GM20431 (cell line): Measurements from ENCODE around the gene MBOAT7.
"Not testable (repeated sequence)": the region's sequence is repeated elsewhere in the genome, so short reads cannot be mapped to it uniquely, and the experiment has no call there.

Experiments used
- in situ Hi-C: fragments of 300-500 bp; cut with MseI, MboI; formaldehyde crosslinking; loops from one replicate; pipeline ENCODE4 v1.15.0; 2020; ENCODE audit warnings: low sequenced_read_pairs; ENCODE audit not compliant: unreplicated experiment

The MBOAT7 gene

DNA sequence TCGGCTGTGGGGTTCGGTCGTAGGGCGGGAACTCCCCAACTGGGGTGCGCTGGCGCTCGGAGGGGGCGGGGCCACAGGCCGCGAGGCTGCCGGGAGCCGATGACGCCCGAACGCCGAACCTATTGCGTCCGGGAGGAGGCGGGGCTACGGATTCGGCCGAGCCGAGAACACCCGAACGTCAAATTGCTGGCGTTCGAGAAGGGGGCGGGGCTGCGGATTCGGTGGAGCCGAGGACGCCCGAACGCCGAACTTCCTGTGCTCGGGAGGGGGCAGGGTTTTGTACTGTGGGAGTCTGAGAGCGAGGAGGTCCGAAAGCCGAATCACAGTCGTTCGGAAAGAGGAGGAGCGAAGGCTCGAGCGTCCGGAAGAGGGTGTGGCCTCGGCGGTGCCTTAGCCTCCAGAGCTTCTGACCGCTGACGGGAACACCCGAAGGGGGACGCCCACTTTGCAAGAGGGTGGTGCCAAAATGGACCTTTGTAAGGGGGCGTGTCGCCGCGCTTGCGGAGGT lies 1.2 kb upstream of the MBOAT7 start:
- in situ Hi-C loops, result no loop called here

- in situ Hi-C loops, result no loop called here
Measured at GRCh38 chr19:54189735-54190502, 539 bp upstream of the MBOAT7 start.

DNA sequence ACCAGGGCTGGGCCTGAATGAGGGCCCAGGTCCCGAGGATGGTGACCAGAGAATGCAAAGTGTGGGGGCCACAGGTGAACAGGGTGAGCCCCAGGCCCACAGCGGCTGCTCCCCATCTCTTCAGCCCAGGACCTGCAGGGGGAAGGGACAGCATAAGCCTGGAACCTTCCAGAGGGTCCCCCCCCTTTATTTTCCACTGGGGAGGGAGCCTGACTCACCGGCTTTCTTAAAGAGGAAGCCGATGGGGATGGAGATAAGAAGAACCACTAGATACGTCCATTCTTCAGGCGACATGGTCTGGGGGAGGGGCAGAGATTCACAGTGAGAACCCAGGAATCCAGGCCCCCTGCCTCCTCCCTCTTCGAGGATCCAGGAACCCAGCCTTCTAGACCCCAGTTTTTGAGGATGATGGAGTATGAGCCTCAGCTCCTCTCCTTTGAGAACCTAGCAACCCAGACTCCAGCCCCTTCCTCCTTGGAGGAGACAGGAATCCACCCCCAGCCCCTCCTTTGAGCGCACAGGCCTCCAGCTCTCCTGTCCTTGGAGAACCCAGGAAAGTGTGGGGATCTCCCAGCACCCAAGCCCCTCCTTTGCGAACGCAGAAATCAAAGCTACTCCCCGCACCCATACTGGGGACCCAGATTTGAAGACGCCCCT lies 1.0 kb downstream of the MBOAT7 start:
- in situ Hi-C loops, result no loop called here

DNA sequence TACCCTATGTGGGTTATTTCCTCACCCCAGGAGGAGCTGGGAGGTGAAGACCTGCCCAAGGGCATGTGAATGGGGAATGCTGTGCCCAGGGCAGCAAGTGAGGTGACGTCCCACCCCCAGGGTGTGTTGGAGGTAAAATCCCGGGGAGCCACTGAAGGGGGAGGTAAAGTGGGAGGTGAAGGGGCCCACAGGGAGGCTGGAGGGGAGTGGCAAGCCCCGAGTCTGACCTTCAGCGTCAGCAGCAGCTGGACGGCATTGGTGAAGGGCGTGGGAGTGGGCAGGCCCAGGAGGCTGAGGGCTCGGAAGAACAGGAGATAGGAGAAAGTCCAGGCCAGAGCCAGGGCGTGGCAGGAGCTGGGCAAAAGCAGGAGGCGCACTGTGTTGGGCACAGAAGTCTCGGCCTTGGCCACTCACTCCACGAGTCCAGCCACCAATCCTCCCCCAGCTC lies 2.4 kb downstream of the MBOAT7 start:
- in situ Hi-C loops, result no loop called here

DNA sequence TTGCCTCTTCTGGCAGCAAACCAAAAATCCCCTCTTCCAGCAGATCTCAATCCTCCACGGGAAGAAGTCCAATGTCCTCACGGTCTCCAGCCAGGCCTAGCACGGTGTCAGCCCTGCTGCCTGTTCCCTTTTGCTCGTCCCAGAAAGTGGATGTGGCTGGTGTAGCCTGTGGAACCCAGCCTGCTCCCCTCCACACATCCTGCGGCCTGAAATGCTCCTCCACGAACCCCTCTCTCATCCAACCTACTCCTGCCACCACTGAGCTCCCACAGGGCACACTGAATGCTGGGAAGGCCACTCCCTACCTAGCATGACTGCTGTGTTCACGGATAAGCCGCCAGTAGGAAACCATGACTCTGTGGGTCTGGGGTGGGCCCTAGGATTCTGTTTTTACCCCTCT lies 3.0 kb downstream of the MBOAT7 start:
- in situ Hi-C loops, result no loop called here

- in situ Hi-C loops, result no loop called here
Measured at GRCh38 chr19:54183431-54183830, 5.9 kb downstream of the MBOAT7 start.

GRCh38 chr19:54181894-54182293 lies 7.5 kb downstream of the MBOAT7 start:
- in situ Hi-C loops, result not testable (repeated sequence)

GRCh38 chr19:54180691-54181091 lies 8.7 kb downstream of the MBOAT7 start:
- in situ Hi-C loops, result no loop called here

- in situ Hi-C loops, result loop anchor here (5.0 kb wide), 1 partner anchor 47 kb away; no protein-coding TSS in a partner anchor
Measured at GRCh38 chr19:54179921-54180461, 9.4 kb downstream of the MBOAT7 start.

DNA sequence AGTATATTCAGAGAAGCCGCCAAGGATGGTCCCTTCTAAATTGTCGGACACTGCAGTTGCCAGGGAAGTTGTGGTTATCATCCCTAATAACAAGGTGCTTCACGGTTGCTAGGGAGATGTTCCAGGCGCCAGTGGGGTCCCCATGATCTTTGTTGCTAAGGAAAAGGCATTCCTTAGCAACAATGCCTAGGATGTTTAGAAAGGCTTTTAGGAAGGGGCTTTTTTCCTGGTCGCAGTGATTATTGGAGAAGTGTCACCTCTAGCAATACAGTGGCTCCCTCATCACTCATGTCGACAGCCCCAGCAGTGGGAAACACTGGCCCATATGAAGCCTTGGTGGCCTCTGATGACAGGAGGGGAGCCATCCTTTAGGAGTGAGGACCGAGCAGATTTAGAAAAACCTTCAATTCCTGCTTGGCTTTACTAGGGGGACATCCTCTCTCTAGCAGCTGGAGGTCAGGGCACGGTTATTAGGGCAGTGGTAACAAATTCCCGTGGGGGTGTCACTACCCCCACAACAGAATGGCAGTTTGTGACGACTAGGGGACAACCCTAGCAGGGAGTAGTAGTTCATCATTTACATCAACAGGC lies 10.0 kb downstream of the MBOAT7 start:
- in situ Hi-C loops, result loop anchor here (5.0 kb wide), 1 partner anchor 48 kb away; no protein-coding TSS in a partner anchor

DNA sequence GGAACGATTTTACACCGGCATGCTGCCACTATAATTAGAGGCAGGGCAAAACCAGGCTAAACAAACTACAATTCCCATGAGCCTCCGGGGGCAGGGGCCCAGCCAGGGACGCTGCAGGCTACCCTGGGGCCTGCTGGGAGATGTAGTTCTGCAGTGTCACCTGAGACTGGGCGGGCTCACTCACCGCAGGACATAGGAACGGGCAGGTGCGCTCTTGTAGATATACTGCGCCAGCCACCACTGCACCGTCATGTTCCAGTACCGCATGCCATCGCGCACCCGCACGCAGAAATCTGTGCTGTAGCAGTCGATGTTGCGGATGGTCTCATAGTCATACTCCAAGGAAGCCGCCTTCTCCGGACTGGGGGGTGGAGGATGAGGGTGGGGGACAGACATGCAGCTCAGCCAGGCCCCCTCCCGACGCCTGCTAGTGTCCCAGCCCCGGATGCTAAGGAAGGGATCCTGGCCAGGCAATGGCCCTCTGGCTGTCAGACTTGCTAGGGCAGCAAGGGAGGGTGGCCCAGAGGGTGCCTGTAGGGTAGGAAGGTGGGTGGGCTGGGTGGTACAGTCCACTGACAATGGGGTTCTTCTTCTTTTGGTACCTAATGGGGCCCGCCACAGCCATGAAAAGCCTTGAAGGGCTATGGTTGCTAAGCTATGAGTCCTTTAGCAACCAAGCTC lies 10.7 kb downstream of the MBOAT7 start:
- in situ Hi-C loops, result loop anchor here (5.0 kb wide), 1 partner anchor 49 kb away; no protein-coding TSS in a partner anchor

DNA sequence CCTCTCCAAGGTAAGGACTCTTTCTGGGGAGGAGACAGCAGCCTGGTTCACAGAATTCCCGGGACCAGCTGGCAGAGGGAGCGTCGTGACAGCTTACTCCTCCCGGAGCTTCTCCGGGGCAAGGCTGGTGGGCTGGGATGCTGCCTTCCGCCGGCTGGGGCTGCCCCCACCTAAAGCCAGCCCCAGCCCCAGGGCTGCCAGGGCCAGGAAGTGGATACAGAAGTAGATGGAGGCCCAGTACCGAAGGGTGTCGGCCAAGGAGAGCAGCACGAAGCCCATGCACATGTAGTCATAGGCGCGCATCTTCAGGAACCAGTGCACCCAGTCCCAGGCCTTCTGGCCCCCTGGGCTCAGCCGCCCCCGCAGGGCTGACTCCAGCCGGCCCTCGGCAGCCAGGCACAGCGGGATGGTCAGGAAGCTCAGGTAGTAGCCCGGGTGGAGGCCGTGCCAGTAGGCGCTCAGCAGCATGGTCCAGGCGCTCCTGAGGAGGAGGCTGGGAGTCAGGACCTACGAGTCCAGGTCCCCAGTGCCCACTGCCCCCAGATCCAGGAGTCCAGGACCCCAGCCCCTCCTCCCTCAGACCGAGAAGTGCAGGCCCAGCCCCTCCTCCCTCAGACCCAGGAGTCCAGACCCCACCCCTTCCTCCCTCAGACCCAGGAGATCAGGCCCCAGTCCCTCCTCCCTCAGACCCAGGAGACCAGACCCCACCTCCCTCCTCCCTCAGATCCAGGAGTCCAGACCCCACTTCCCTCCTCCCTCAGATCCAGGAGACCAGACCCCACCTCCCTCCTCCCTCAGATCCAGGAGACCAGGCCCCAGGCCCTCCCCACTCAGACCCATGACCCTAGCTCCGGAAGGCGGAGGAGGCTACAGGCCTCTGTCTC lies 15.2 kb downstream of the MBOAT7 start:
- in situ Hi-C loops, result no loop called here

- in situ Hi-C loops, result no loop called here
Measured at GRCh38 chr19:54173359-54173699, 16.1 kb downstream of the MBOAT7 start.

GRCh38 chr19:54172471-54173358 lies 16.7 kb downstream of the MBOAT7 start, which contains the start of gene TMC4:
Gene TMC4, minus strand, starts transcription at chr19:54173160. Its CDS starts 43 bp downstream, at chr19:54173117.
- in situ Hi-C loops, result no loop called here

DNA sequence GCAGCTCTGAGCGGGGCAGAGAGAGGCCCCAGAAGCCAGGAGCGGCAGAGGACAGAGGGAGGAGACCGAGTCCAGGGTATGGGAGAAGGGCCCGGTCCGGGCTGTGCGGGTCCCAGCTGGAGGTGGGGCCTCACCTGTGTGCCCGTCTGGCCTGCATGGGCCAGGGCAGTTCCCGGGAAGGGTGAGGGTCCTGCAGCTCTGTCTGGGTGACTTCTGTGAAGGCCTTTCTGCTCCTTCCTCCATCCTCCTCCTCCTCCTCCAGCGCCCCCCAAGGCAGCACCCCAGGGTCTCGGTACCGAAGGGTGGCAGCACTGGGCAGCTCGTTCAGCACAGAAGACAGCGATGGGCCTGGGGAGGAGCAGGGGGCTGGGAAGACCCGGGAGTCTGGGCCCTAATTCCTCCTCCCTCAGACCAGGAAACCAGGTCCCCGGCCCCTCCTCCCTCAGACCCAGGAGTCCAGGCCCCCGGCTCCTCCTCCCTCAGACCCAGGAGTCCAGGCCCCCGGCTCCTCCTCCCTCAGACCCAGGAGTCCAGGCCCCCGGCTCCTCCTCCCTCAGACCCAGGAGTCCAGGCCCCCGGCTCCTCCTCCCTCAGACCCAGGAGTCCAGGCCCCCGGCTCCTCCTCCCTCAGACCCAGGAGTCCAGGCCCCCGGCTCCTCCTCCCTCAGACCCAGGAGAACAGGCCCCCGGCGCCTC lies 17.5 kb downstream of the MBOAT7 start:
- in situ Hi-C loops, result not testable (repeated sequence)

- in situ Hi-C loops, result no loop called here
Measured at GRCh38 chr19:54169149-54169740, 20.1 kb downstream of the MBOAT7 start.
